Esophagus muscularis mucosa (tissue), 4 donors: Measurements from ENCODE around the gene LHX3.

Experiments used
- CTCF ChIP-seq, 3 experiments: fragments of 200-600 bp in 2 of 3; fragments of 450-650 bp in 1 of 3; sonication (generic) in 2 of 3; IDR thresholded peaks; one replicate each; pipeline ENCODE4 v1.5.1; 2017 to 2019; ENCODE audit warnings: antibody characterized with exemption in 3 of 3, mild to moderate bottlenecking in 2 of 3, moderate library complexity in 1 of 3
- EP300 ChIP-seq: sonication (generic); formaldehyde crosslinking; IDR thresholded peaks from one replicate; pipeline ENCODE4 v1.6.1; 2017; ENCODE audit warnings: antibody characterized with exemption
- POLR2A ChIP-seq: fragments of 450-650 bp; IDR thresholded peaks from one replicate; pipeline ENCODE4 v1.6.1; 2017; ENCODE audit warnings: antibody characterized with exemption, moderate library complexity, mild to moderate bottlenecking, low read depth

- TF ChIP-seq CTCF (IDR thresholded peaks at IDR 0.05): no peak
- TF ChIP-seq EP300: no peak
- no peak for TF ChIP-seq POLR2A
Observed at GRCh38 chr9:136219276-136219675, 14.3 kb upstream of the LHX3 start.
